GM19463 (cell line): ENCODE results near the gene NARS2.

Experiments used
- ATAC-seq: cut with Tn5 transposase; IDR thresholded peaks from one replicate; pipeline ENCODE4 v1.9.1; 2021; ENCODE audit warnings: mild to moderate bottlenecking, moderate library complexity; ENCODE audit not compliant: unreplicated experiment

The NARS2 gene

GRCh38 chr11:78446210-78446609 is 128.5 kb downstream of the NARS2 start:
- ATAC-seq: no peak

GRCh38 chr11:78444726-78445125 is 129.9 kb downstream of the NARS2 start:
- ATAC-seq: no peak

GRCh38 chr11:78441956-78442355 is 132.7 kb downstream of the NARS2 start:
- ATAC-seq: no peak

GRCh38 chr11:78438298-78438975 is 136.2 kb downstream of the NARS2 start:
- peak; percentile 76 for ATAC-seq

GRCh38 chr11:78432956-78433355 is 141.7 kb downstream of the NARS2 start:
- ATAC-seq: no peak

GRCh38 chr11:78432058-78432515 is 142.6 kb downstream of the NARS2 start:
- ATAC-seq: no peak

GRCh38 chr11:78429660-78430059 is 145.0 kb downstream of the NARS2 start:
- ATAC-seq: no peak

GRCh38 chr11:78429209-78429608 is 145.5 kb downstream of the NARS2 start:
- no peak for ATAC-seq

- ATAC-seq: no peak
Measured at GRCh38 chr11:78428773-78429172, 145.9 kb downstream of the NARS2 start.

- ATAC-seq: no peak
Measured at GRCh38 chr11:78428266-78428636, 146.4 kb downstream of the NARS2 start.

- peak; percentile 57 for ATAC-seq
Measured at GRCh38 chr11:78427615-78428265, 146.9 kb downstream of the NARS2 start.

GRCh38 chr11:78426845-78427244 is 147.8 kb downstream of the NARS2 start:
- no peak for ATAC-seq

GRCh38 chr11:78425399-78426070 is 149.1 kb downstream of the NARS2 start:
- no peak for ATAC-seq

GRCh38 chr11:78424334-78425270 is 150.1 kb downstream of the NARS2 start:
- no peak for ATAC-seq

- no peak for ATAC-seq
Measured at GRCh38 chr11:78423241-78423640, 151.4 kb downstream of the NARS2 start.

GRCh38 chr11:78420796-78421209 is 153.9 kb downstream of the NARS2 start:
- no peak for ATAC-seq

GRCh38 chr11:78420255-78420764 is 154.4 kb downstream of the NARS2 start:
- ATAC-seq: no peak

- ATAC-seq: no peak
Measured at GRCh38 chr11:78419327-78419726, 155.3 kb downstream of the NARS2 start.

GRCh38 chr11:78418584-78419211 is 156.0 kb downstream of the NARS2 start:
- no peak for ATAC-seq

GRCh38 chr11:78417888-78418583 is 156.6 kb downstream of the NARS2 start:
- ATAC-seq: peak; percentile 52
